Omental fat pad (tissue), 4 donors: ENCODE results near the gene POLR3A. TPM values are rescaled to one million over a fixed set of nuclear protein-coding genes. Genes with fewer than 3 reads are reported as not detected.

Source experiments
- ATAC-seq: fragments of 150-250 bp; one replicate; pipeline ENCODE4 v1.9.1; 2016; ENCODE audit warnings: mild to moderate bottlenecking, moderate library complexity; ENCODE audit not compliant: low FRiP score
- DNase-seq: peaks from one replicate; pipeline ENCODE4 v3.0.0-alpha.2; 2019; ENCODE audit warnings: low spot score
- total RNA-seq, 4 donors: library from RNA; depleted of rRNA; stranded (reverse); fragments of >200 nt; gene quantifications; one replicate each; pipeline ENCODE4 v1.1.0, GENCODE V29; 2016
- TF ChIP-seq, protein P1 (sequence below), 3 donors: fragments of 450-650 bp; IDR thresholded peaks; one replicate each; pipeline ENCODE4 v1.5.1; 2016 to 2017; ENCODE audit warnings: antibody characterized with exemption in 3 of 3, mild to moderate bottlenecking in 3 of 3, moderate library complexity in 2 of 3

The POLR3A gene
- total RNA-seq, 4 donors from 2014 or later = 9.6 to 18.5 (median 13.0) TPM

DNA sequence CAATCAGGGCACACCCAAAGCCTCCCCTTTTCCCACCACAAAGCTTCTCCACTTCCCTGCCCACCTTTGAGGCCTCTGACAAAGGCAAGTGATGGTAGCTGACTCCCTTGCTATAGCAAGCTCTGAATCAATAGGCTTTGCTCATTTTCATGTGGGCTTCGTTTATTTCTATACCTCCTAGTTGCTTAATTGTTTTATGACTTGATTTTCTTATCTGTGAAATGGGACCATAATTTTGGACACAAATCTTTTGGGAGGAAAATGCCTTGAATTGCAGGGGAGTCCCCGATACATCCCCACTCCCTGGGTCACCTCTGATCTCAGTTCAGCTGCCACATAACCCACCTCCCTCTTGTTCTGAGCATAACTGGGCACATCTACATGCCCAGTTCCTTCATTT lies 89.1 kb downstream of the POLR3A start:
- TF ChIP-seq, protein P1, sequence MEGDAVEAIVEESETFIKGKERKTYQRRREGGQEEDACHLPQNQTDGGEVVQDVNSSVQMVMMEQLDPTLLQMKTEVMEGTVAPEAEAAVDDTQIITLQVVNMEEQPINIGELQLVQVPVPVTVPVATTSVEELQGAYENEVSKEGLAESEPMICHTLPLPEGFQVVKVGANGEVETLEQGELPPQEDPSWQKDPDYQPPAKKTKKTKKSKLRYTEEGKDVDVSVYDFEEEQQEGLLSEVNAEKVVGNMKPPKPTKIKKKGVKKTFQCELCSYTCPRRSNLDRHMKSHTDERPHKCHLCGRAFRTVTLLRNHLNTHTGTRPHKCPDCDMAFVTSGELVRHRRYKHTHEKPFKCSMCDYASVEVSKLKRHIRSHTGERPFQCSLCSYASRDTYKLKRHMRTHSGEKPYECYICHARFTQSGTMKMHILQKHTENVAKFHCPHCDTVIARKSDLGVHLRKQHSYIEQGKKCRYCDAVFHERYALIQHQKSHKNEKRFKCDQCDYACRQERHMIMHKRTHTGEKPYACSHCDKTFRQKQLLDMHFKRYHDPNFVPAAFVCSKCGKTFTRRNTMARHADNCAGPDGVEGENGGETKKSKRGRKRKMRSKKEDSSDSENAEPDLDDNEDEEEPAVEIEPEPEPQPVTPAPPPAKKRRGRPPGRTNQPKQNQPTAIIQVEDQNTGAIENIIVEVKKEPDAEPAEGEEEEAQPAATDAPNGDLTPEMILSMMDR (IDR thresholded peaks at IDR 0.05) = no peak
- DNase-seq = no peak
- no peak for ATAC-seq

DNA sequence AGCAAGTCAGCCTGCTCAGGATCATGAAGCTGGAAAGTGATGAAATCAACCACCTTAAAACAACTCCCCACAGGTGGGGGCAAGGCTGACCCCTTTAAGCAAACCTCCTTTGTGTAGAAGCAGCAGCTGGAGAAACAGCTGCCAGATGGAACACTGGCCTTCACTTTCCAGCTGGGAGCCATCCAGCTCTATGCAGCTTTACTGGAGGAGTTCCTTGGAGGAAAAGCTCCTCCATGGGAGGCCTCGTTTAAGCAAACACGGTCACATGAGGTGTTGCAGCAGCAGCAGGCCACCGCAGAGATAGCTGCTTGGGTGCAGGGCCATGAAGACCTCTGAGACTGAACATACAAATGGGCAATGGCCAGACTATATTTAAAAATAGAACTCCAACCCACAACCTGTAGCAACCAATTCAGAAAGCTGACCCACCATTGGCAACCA lies 89.7 kb downstream of the POLR3A start:
- TF ChIP-seq, protein P1 (IDR thresholded peaks at IDR 0.05) = no peak
- DNase-seq (no peak), ATAC-seq (no peak)

DNA sequence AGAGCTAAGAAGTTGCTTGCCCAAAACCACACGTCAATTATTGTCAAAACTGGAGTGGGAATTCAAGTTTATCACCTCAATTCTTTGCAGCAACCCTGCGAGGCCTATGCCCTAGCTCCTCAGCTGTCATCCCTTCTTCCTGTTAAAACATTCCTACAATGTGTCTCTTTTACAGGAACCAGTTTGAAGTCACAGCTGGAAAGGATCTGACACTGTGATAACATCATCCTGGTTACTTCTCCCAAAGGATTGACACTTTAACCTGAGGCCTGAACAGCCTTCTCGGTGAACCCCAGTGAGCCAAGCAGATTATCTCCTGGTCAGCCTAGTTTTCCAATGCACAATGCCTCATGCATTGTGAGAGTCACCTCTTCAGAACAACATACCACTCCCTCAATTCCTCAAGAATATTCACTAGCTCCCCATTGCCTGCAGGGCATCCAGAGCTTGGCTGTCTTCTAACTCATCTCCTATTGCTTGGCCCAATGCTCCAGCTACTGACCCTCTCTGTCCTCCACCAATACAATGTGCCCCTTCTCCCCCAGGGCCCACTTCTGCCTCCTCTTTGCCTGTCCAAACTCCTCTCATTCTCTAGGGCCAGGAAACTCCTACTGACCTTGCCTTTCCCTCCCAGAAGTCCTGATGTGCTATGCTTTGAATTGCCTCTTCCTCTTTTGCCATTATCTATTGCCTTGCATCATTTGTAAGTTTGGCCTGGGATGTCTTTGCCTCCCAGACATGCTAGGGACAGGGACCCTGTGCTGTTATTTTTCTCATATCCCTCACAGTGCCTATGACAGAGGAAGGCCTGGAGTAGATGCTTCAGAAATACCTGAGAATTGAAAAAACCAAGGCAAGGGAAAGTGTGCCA lies 92.4 kb downstream of the POLR3A start:
- no peak for ATAC-seq
- no peak for DNase-seq
- TF ChIP-seq, protein P1 (IDR thresholded peaks at IDR 0.05) = no peak

DNA sequence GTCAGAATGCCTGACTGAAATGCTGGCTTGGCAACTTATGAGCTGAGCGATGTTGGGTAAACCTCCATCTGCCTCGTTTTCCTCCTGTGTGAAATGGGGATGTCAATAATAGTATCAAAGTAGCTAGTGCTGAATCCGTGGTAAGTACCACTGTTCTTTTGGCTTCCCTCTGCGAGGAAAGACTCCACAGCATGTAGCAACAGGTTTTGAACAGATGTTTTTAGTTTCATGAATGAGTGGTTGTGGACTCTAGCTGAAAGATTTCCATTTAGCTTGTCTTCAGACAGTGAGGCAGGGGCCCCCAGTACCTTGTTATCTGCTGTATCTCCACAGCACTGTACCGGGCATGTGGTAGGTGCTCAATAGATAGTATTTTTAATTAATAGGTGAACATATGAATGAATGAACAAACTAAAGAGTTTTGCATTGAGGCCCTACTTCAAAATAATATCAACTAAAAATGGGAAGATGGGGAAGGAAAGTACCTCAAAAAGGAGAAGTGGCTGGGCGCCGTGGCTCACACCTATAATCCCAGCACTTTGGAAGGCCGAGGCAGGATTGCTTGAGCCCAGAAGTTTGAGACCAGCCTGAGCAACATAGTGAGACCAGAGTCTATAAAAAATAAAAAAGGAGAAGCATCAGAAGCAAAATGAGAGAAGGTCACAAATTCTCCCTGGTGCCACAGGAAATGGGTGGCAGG lies 97.1 kb downstream of the POLR3A start:
- TF ChIP-seq, protein P1 (IDR thresholded peaks at IDR 0.05) = no peak
- no peak for ATAC-seq

DNA sequence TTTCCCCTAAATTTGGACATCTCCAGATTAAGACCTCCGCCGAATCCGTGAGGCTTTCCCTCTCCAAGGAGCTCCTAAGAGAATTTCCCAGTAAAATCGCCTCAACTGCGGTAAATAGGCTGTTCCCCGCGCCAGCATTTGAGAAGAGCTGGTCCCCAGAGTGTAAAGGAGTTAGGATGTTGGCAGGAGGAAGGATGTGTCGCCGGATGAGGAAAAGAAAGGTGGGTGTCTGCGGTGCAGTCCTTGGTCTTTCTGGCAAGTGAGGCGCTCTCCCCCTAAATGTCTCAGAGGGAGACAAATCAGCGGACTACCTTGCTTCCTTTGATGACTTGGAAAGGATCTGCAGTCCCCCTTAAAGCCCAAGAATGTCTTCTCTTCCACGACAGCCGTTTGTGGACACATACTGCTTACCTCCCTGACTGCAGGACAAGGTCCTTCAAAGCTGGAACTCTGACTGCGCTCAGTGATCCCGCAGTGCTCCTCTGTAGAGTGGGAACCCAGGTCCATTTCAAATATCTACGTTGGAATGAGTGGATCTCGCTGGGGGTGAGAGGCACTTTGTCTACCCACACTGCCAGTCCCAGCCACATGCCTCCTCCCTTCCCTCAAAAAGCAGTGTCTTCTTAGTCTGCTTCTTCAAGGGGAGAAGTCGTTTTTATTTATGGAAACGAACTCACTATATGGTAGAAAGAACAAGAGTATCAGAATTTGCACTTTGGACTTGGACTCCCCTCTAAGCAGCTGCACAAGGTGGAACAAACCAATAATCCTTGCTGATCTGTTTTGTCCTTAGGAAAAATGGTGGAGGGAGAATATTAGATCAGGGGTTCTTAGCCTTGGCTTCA lies 101.7 kb downstream of the POLR3A start:
- TF ChIP-seq, protein P1 (IDR thresholded peaks at IDR 0.05) = no peak
- no peak for ATAC-seq
- no peak for DNase-seq

More for the DNA sequence above, 97.1 kb downstream of the POLR3A start:
- DNase-seq = no peak

DNA sequence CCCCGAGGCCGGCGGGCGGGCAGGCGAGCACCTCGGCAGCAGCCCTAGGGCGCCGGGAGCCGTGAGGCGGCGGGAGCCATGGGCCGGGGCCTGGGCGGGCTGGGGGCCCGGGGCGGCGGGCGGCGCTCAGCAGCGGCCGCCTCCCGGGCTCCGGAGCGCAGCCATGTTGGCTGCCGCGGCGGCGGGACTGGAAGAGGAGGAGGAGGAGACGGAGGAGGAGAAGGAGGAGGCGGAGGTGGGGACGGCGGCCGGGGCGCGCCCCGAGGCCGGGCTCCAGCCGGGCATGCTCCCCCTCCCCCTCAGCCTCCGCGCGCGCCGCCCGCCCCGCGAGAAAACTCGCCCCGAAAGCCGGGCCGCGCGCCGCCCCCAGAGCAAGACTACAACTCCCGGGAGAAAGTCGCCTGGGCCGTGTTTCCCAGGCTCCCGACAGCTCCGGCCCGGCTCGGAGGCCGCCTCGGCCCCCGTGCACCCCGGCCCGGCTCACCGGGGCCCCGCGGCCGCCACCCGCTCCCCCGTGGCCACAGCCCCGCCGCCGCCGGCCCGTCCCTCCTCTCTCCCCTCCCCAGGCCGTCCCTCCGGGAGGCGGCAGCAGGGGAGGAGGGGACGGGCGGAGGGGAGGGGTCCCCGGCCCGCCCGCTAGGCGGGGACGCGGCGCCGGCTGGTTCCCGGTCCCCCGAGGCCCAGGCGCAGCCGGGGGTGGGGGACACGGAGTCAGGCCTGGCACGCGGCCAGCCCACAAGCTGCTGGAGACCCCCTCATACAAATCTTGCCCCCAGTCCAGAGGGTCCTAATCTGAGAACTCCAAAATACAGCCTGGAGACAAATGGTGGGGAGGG lies 102.5 kb downstream of the POLR3A start, which contains the start of gene DLG5:
Gene DLG5 (minus strand): TSS at position 190 of the 836 bp plus-strand sequence. CDS start 235 bp downstream, outside the sequence.
- TF ChIP-seq, protein P1 (IDR thresholded peaks at IDR 0.05) = no peak
- DNase-seq (no peak), ATAC-seq (peak; percentile 84)
